Mesodermal cell (in vitro differentiated cells): ENCODE data around the gene PRR7.

Experiments used
- H3K27ac ChIP-seq: 2 replicates; pipeline ENCODE4 v1.7.0; 2013; ENCODE audit warnings: mild to moderate bottlenecking, low read depth, low read length, moderate library complexity; ENCODE audit not compliant: severe bottlenecking
- H3K36me3 ChIP-seq: 2 replicates; pipeline ENCODE4 v1.7.1; 2013; ENCODE audit warnings: mild to moderate bottlenecking, low read length, moderate library complexity; ENCODE audit not compliant: control insufficient read depth, insufficient read depth
- H3K4me1 ChIP-seq: one replicate; pipeline ENCODE4 v1.7.1; 2013; ENCODE audit warnings: mild to moderate bottlenecking, low read length; ENCODE audit not compliant: insufficient read depth, control insufficient read depth, poor library complexity, severe bottlenecking
- H3K4me3 ChIP-seq: 2 replicates; pipeline ENCODE4 v1.7.0; 2013; ENCODE audit warnings: low read length, control low read depth, mild to moderate bottlenecking; ENCODE audit not compliant: insufficient read depth, poor library complexity, severe bottlenecking; ENCODE audit errors: extremely low read depth
- H3K9me3 ChIP-seq: 2 replicates; pipeline ENCODE4 v1.7.1; 2013; ENCODE audit warnings: mild to moderate bottlenecking, low read length, moderate library complexity; ENCODE audit not compliant: control insufficient read depth
- WGBS, 2 experiments: methylation state at CpG; one replicate each; pipeline ENCODE4 v1.1.5; 2013; ENCODE audit warnings: missing lambda C conversion rate in 2 of 2; ENCODE audit not compliant: insufficient coverage in 2 of 2; 5-methylcytosine and 5-hydroxymethylcytosine counted together

PRR7 gene

DNA sequence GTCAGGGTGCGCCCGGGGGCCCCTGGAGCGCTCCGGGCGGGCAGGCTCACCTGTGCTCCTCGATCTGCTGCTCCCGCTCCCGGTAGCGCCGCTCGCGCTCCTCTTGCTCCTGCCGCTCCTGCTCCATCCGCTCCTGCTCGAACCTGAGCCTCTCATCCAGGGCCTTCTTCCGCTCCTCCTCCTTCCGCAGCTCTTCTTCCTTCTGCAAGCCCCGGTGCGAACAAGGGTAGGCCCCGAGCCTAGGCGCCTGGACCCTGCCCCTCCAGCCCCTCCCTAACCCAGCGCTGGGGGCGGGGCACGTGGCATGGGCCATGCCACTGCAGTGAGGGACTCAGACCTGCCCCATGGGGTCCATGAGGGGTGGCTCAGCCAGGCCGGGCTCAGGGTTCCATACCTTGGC lies 20.2 kb downstream of the PRR7 start:
- Histone ChIP-seq H3K36me3 (peaks cover 93% of the 10 kb centered on the region), H3K9me3 (no peaks in the 10 kb centered on the region), H3K4me3 (no peak overlapping the region), H3K4me1 (peaks cover 36% of the 10 kb centered on the region), H3K27ac (no peak overlapping the region)
- 96 to 98% methylated on average over 19 to 23 of the region's 25 CpGs for WGBS, 2 experiments

DNA sequence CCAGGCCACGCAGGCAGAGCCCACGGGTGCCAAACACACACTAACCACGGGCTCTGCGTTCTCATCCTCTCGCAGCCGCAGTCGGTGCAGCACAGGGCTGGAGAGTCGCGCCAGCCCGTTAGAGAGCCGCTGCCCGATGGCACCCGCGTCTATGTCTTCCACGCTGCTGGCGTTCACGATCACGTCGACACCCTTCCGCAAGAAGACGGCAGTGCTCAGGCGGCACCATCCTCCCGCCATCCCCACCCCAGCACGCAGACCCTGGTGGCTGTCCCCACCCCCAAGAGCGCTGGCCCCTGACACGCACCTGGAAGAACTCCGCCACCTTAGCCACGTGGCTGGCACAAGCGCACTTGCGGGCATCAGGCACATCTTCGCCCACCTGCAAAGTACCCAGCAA lies 20.8 kb downstream of the PRR7 start:
- no peaks in the 10 kb centered on the region for H3K9me3 ChIP-seq
- H3K36me3 ChIP-seq, result peaks cover 90% of the 10 kb centered on the region
- 93 to 96% methylated on average over 29 to 30 of the region's 31 CpGs for WGBS, 2 experiments
- no peak overlapping the region for H3K27ac ChIP-seq
- H3K4me1 ChIP-seq, result peaks cover 40% of the 10 kb centered on the region
- H3K4me3 ChIP-seq, result no peak overlapping the region

DNA sequence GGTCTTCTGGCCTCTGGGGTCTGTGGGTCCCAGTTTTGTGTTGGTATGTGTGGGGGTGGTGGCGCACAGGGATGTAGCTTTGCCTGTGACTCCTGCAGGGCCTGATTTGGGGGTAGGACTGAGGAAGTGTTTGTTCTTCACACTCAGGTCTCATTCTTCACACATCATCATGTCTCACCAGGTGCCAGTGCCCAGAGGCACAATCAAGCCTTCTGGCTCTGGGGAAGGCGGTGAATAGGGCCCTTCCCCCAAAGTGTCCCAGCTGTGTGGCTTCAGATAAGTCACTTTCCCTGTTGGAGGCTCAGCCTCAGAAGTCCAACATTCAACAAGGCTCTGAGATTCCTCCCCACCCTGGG lies 21.7 kb downstream of the PRR7 start:
- peak overlapping the region; percentile 45 for H3K27ac ChIP-seq
- no peak overlapping the region for H3K4me3 ChIP-seq
- H3K4me1 ChIP-seq, result peaks cover 40% of the 10 kb centered on the region
- no peaks in the 10 kb centered on the region for H3K9me3 ChIP-seq
- 67 to 71% methylated on average over 1 of the region's 2 CpGs for WGBS, 2 experiments
- H3K36me3 ChIP-seq, result peaks cover 82% of the 10 kb centered on the region

DNA sequence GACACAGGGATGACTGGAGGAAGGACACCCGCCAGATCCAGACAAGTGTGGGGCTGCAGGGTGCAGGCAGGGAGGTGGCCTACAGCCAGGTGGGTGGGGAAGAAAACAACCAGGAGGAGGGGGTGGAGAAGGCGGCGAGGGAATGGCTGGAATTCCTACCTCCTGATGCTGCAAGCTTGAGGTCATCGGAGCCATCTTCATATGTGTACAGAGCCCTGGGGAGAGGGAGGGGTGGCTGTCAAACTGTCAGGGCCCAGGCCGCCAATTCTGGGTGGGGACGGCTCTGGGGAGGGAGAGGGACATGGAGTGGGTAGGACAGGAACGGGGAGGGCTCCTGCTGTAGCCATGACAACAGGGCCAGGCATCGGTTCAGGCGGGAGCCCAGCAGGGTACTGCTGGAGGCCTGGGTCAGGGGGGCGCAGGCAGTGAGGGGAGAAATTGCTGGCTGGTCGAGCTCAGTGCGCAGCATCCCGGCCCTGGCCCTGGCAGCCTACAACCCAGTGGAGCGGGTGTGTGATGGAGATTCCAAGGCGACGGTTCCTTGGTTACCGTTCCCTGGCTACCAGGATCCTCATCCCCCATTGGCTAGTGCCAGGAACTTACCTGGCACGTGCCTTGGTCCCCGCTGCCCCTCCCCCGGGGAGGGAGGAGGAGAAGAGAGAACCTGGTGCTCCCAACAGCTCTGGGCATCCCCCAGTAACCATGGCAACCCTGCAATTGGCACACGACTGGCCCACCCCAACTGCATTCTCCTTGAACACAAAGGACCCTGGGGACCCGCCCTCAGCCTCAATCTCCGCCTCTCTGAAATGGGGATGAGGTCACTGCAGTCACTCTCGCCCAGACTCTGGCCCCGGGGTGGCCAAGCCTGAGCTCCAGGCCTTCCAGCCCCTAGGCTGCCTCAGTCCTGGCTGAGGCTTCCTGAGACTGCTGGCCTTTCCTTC lies 22.3 kb downstream of the PRR7 start:
- peaks cover 41% of the 10 kb centered on the region for H3K4me1 ChIP-seq

DNA sequence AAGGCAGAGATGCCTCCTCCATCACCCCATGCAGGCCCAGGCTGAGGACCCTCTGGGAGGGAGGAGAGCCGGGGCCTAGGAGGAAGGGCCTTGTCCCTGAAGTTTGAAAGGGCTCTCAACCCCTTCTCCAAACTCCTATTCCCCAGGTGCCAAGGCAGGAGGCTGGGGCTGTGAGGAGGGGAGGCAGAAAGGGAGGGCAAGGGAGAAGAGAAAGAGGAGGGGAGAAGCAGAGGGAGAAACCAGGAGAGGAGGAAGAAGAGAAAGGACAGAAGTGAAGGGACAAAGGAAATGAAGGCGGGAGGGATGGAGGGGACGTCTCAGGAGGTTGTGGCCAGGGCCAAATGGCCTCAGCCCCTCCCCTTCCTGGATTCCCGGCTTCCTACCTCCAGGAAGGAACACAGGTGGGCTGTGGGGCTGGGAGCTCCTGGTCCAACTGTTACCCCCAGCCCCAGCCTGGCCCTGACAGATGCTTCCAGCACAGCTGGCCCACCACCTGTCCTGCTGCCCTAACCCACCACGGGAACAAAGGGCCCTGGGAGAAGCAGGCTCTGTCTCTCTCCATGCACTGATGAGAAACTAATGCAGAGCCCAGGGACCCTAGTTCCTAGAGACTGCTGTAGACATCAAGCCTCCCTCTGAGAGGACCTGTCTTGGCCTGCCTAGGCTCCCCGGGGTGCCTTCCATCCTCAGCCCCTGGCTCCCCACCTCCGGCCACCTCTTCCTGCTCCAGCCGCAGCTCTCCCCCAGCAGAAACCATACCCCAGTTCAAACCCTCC lies 23.3 kb downstream of the PRR7 start:
- H3K9me3 ChIP-seq, result no peaks in the 10 kb centered on the region
- peaks cover 50% of the 10 kb centered on the region for H3K4me1 ChIP-seq
- H3K4me3 ChIP-seq, result no peak overlapping the region
- WGBS, 2 experiments, result 80 to 94% methylated on average over 4 to 6 of the region's 8 CpGs
- H3K27ac ChIP-seq, result peak overlapping the region; percentile 53
- H3K36me3 ChIP-seq, result peaks cover 72% of the 10 kb centered on the region

More for the DNA sequence above, 22.3 kb downstream of the PRR7 start:
- no peaks in the 10 kb centered on the region for H3K9me3 ChIP-seq
- WGBS, 2 experiments, result 60 to 61% methylated on average over 18 to 22 of the region's 25 CpGs
- no peak overlapping the region for H3K4me3 ChIP-seq
- H3K36me3 ChIP-seq, result peaks cover 76% of the 10 kb centered on the region
- H3K27ac ChIP-seq, result peak overlapping the region; percentile 53

DNA sequence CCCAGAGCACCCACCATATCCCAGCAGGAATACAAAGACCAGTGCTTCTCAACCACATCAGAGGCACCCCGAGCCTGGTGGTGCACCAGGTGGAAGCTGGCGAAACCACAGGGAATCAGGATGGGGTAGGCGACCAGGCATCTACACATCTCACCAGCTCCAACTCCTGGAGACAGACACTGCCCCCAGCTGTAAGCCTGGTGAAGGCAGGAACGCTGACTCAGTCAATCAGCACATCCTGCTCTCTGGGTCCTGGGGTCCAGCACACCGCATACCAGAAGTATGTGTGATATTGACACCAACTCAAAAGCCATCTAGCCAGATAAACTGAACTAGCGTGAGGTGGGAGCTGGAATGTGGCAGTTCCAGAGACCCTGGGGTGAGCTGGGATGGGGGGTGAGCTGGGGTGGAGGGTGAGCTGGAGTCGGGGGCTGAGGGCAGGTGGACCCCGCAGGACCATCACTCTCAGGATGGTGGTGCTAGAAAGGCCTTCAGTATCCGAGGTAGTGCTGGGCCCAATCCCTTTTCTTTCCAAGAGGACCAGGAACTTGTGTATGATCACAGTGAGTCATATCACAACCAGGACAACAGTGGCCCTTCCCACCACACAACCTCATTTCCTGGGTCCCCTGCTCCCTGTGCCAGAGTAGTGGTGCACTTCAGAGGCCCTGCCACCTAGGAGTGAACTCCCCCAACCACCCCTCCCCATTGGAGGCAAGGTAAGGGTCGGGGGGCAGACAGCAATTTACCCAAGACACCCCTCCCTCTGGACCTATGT lies 24.3 kb downstream of the PRR7 start:
- 86 to 93% methylated on average over 6 to 9 of the region's 10 CpGs for WGBS, 2 experiments
- Histone ChIP-seq H3K36me3 (peaks cover 62% of the 10 kb centered on the region), H3K4me3 (peak overlapping the region; percentile 81), H3K4me1 (peaks cover 57% of the 10 kb centered on the region), H3K9me3 (no peaks in the 10 kb centered on the region), H3K27ac (no peak overlapping the region)

DNA sequence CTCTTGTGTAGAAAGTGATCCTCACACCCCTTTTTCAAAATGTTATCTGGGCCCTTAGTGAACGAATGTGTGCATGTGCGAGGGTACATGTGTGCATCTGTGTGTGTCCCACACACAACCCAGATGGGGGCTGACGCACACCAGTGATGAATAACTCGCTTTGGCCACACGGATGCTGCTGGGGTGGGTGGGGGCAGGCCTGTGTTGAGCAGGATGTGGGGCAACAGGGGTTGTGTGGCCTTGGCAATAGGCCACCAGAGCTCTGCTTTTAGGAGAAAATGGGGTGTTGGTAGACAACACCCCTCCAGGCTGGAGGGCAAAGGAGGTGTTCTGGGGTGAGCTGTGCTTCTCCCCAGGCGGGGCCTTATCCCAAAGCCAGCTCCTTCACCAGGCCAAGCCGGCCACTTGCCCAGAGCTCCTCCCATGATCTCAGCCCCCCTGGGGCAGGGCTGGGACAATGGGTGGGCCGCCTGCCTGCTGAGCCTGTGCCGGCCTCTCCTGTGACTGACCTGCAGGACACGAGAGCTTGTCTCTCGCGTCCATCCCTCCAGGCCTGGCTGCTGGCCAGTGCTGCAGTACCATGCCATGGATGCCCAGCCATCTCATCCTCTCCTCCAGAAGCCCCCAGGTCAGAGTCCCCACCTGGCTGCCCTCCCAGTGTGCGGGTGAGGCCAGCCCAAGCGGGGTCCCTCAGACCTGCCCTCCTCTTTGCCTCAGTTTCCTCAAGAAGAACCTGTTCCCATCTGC lies 25.2 kb downstream of the PRR7 start:
- H3K9me3 ChIP-seq, result no peaks in the 10 kb centered on the region
- 69 to 72% methylated on average over 7 to 9 of the region's 14 CpGs for WGBS, 2 experiments
- peaks cover 57% of the 10 kb centered on the region for H3K4me1 ChIP-seq
- peaks cover 54% of the 10 kb centered on the region for H3K36me3 ChIP-seq
- peak overlapping the region; percentile 36 for H3K27ac ChIP-seq
- H3K4me3 ChIP-seq, result peak overlapping the region; percentile 81

DNA sequence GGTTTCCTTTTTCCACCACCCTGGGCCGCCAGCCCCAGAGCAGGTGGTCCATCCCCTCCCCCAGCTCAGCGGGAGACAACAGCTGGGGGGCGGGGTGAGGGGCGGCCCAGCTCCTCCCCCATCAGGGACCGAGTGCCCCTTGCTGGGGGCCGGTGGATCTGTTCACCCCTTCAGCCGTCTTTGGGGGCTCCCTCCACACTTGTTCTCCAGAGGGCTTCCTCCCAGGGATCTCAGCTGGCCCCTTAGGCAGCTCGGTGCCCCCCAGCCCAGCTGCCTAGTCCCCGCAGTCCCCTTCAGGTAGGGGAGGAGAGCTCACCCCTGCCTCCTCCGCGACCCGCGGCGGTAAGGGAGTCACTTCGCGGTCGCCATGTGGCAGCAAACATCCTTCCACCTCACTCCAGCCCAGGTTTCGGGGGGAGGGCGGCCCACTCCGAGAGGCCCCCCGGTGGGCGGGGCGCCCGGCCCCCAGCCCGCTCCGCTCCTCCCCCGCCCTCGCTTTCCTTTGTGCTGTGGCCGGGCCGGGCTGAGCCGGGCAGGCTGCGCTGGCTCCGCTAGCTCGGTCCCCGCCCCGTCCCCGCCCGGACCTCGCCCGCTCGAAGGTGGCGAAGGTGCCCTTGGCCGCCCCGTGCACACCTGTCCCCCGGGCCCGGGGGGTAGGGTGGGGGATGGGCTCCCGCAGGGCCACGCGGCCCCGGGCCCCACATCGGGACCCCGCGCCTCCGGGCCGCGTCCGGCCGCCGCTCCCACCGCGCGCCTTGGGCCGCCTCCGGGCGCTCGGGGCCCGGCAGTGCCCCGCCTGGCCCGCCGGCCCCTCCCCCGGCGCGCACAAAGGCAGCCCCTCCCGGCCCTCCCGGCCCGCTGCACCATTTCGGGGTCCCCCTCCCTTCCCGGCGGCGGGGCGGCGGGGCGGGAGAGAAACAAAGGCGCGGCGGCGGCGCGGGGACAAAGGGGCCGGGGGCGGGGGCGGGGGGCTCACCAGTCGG lies 26.1 kb downstream of the PRR7 start:
- Histone ChIP-seq H3K36me3 (peaks cover 44% of the 10 kb centered on the region), H3K9me3 (no peaks in the 10 kb centered on the region), H3K27ac (peak overlapping the region; percentile 83), H3K4me3 (peak overlapping the region; percentile 81), H3K4me1 (peaks cover 57% of the 10 kb centered on the region)
- 0% methylated on average over 35 to 52 of the region's 93 CpGs for WGBS, 2 experiments

DNA sequence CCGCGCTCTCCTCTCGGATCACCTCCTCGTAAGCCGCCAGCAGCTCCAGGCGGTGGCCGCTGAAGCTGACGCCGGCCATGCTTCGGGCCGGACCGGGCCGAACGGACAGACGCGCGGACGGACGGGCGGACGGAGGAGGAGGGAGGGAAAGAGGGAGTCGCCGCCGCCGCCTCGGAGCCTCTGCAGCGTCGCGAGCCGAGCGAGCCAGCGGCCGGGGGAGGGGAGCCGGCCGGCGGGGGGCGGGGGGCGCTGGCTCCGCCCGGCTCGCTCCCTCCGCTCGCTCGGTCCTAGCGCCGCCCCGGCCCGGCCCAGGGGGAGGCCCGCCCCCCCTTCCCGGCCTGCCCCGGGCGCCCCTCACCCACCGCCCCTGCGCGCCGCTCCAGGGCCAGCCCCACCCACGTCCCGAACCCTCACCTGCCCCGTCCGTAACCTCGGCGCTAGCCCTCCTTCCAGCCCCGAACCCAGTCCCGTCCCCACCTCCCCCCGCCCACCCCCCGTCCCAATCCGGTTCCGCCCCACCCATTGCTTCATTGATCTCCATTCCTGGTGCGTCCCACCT lies 26.9 kb downstream of the PRR7 start, which contains the start of gene DBN1:
DBN1 (minus strand) TSS at position 192 of the 559 bp plus-strand sequence; CDS start at position 79, 113 bp downstream.
- Histone ChIP-seq H3K4me3 (peak within 1 kb of the TSS; percentile 81), H3K9me3 (no peaks in the 10 kb centered on the region), H3K4me1 (peaks cover 54% of the 10 kb centered on the region), H3K36me3 (peaks cover 37% of the 10 kb centered on the region), H3K27ac (peak within 1 kb of the TSS; percentile 83)
- WGBS, 2 experiments, result 0 to 1% methylated on average over 16 to 20 of the region's 69 CpGs
